NK-92 (cell line): ENCODE results near the gene CCT8L2.
"Not testable (repeated sequence)": the region's sequence is repeated elsewhere in the genome, so short reads cannot be mapped to it uniquely, and the experiment has no call there.

ENCODE experiments used
- DNase-seq: peaks from one replicate; lab custom pipeline; 2025; ENCODE audit not compliant: unreplicated experiment; lab: John Stamatoyannopoulos, UW

The CCT8L2 gene

GRCh38 chr22:16595251-16595650, 2.6 kb upstream of the CCT8L2 start:
- DNase-seq, result not testable (repeated sequence)

- DNase-seq, result no peak
Measured at GRCh38 chr22:16594026-16594425, 1.4 kb upstream of the CCT8L2 start.

- DNase-seq, result not testable (repeated sequence)
Measured at GRCh38 chr22:16592231-16592630, 379 bp downstream of the CCT8L2 start.

GRCh38 chr22:16591136-16591535, 1.5 kb downstream of the CCT8L2 start:
- not testable (repeated sequence) for DNase-seq

GRCh38 chr22:16586991-16587390, 5.6 kb downstream of the CCT8L2 start:
- DNase-seq, result no peak

GRCh38 chr22:16586170-16586569, 6.4 kb downstream of the CCT8L2 start:
- no peak for DNase-seq

- DNase-seq, result not testable (repeated sequence)
Measured at GRCh38 chr22:16580872-16581271, 11.7 kb downstream of the CCT8L2 start.

GRCh38 chr22:16569240-16569834, 23.3 kb downstream of the CCT8L2 start:
- not testable (repeated sequence) for DNase-seq

- DNase-seq, result no peak
Measured at GRCh38 chr22:16568425-16568758, 24.2 kb downstream of the CCT8L2 start.

GRCh38 chr22:16567617-16568424, 24.8 kb downstream of the CCT8L2 start:
- not testable (repeated sequence) for DNase-seq

GRCh38 chr22:16566421-16567151, 26.0 kb downstream of the CCT8L2 start:
- not testable (repeated sequence) for DNase-seq

GRCh38 chr22:16565585-16566420, 26.8 kb downstream of the CCT8L2 start:
- DNase-seq, result not testable (repeated sequence)

GRCh38 chr22:16564837-16565584, 27.6 kb downstream of the CCT8L2 start:
- DNase-seq, result not testable (repeated sequence)

GRCh38 chr22:16563555-16564520, 28.8 kb downstream of the CCT8L2 start:
- DNase-seq, result no peak

- no peak for DNase-seq
Measured at GRCh38 chr22:16562711-16563554, 29.7 kb downstream of the CCT8L2 start.

- not testable (repeated sequence) for DNase-seq
Measured at GRCh38 chr22:16561093-16561658, 31.4 kb downstream of the CCT8L2 start.

GRCh38 chr22:16560651-16561050, 32.0 kb downstream of the CCT8L2 start:
- not testable (repeated sequence) for DNase-seq

GRCh38 chr22:16559996-16560395, 32.6 kb downstream of the CCT8L2 start:
- not testable (repeated sequence) for DNase-seq
